CD4-positive, alpha-beta T cell (primary cell): ENCODE measurements around the gene DENND6B. TPM values are rescaled to one million over a fixed set of nuclear protein-coding genes. Genes with fewer than 3 reads are reported as not detected.

ENCODE experiments used
- ATAC-seq: fragments of 200-7000 bp; cut with Tn5 transposase; one replicate; pipeline ENCODE4 v1.10.0; 2022; ENCODE audit warnings: mild to moderate bottlenecking; ENCODE audit not compliant: poor library complexity
- CTCF ChIA-PET: fragments of 350-600 bp; sonication (Branson Sonifier 250); formaldehyde crosslinking; loops from one replicate; lab custom pipeline; 2021; ENCODE audit warnings: antibody characterized with exemption, inconsistent platforms; lab: Charles Lee
- POLR2A ChIA-PET: fragments of 350-600 bp; sonication (Branson Sonifier 250); formaldehyde crosslinking; loops from one replicate; lab custom pipeline; 2021; ENCODE audit warnings: antibody characterized with exemption, inconsistent platforms; lab: Charles Lee
- DNase-seq, 14 experiments: peaks; one replicate each; pipeline ENCODE4 v3.0.0-alpha.2; 2013 to 2020; ENCODE audit warnings: mixed read lengths in 2 of 14
- H3K27ac ChIP-seq, 2 donors: one replicate each; pipeline versions ENCODE4 v1.5.1 to v1.7.0; 2013; ENCODE audit warnings: low read length in 2 of 2, low read depth in 1 of 2, mild to moderate bottlenecking in 1 of 2
- H3K27me3 ChIP-seq, 2 experiments: 1 replicate in 1 of 2; 2 replicates in 1 of 2; pipeline versions ENCODE4 v1.6.1 to v1.7.0; 2013; ENCODE audit warnings: low read length in 2 of 2, control low read depth in 1 of 2, mild to moderate bottlenecking in 1 of 2, moderate library complexity in 1 of 2; ENCODE audit not compliant: insufficient read depth in 2 of 2, control insufficient read depth in 1 of 2
- H3K36me3 ChIP-seq: one replicate; pipeline ENCODE4 v1.6.1; 2013; ENCODE audit warnings: low read length, control low read depth; ENCODE audit not compliant: insufficient read depth
- H3K4me1 ChIP-seq: one replicate; pipeline ENCODE4 v1.6.1; 2013; ENCODE audit warnings: low read length, control low read depth; ENCODE audit not compliant: insufficient read depth
- H3K4me3 ChIP-seq: one replicate; pipeline ENCODE4 v1.5.1; 2013; ENCODE audit warnings: mild to moderate bottlenecking, low read length, moderate library complexity
- H3K9me3 ChIP-seq, 2 experiments: 1 replicate in 1 of 2; 2 replicates in 1 of 2; pipeline versions ENCODE4 v1.6.1 to v1.7.0; 2013; ENCODE audit warnings: low read length in 2 of 2, mild to moderate bottlenecking in 2 of 2, control low read depth in 1 of 2, moderate library complexity in 1 of 2; ENCODE audit not compliant: control insufficient read depth in 1 of 2, insufficient read depth in 1 of 2
- H3K27ac Mint-ChIP-seq: one replicate; pipeline ENCODE4 v1.8.0; 2020; ENCODE audit warnings: mixed read lengths
- H3K27me3 Mint-ChIP-seq: one replicate; pipeline ENCODE4 v1.8.0; 2021; ENCODE audit warnings: mixed read lengths
- H3K36me3 Mint-ChIP-seq: one replicate; pipeline ENCODE4 v1.8.0; 2021; ENCODE audit warnings: low read depth, mixed read lengths
- H3K4me1 Mint-ChIP-seq: one replicate; pipeline ENCODE4 v1.8.0; 2021; ENCODE audit warnings: low read depth, mixed read lengths
- H3K4me3 Mint-ChIP-seq: one replicate; pipeline ENCODE4 v1.8.0; 2020; ENCODE audit warnings: mild to moderate bottlenecking, mixed read lengths
- H3K9me3 Mint-ChIP-seq: one replicate; pipeline ENCODE4 v1.8.0; 2020; ENCODE audit warnings: mixed read lengths
- CTCF ChIP-seq: fragments of 200-600 bp; IDR thresholded peaks from one replicate; pipeline ENCODE4 v1.8.0; 2022; ENCODE audit warnings: antibody characterized with exemption, mild to moderate bottlenecking
- intact Hi-C, 2 experiments: fragments of 100-400 bp; cut with DNase I in 1 of 2; cut with micrococcal nuclease in 1 of 2; formaldehyde crosslinking; loops; one replicate each; pipeline versions ENCODE4 v1.15.1 to v1.9.0; 2023 to 2025; cut with DNase I, micrococcal nuclease
- total RNA-seq, 174 experiments: library from RNA in 2 of 174; stranded (reverse) in 2 of 174; gene quantifications; one replicate each; pipeline ENCODE4 v1.2.3 and lab custom pipeline; 2021 to 2026

The DENND6B gene
- total RNA-seq, 2 experiments from 2014 or later = 1.8 to 1.9 TPM

- H3K27ac ChIP-seq = no peak overlapping the region
- no peak for TF ChIP-seq CTCF
- Mint-ChIP-seq H3K4me3 (no peak overlapping the region), H3K4me1 (peaks cover 27% of the 10 kb centered on the region), H3K27me3 (no peaks in the 10 kb centered on the region), H3K36me3 (peaks cover 40% of the 10 kb centered on the region), H3K27ac (no peak overlapping the region), H3K9me3 (no peaks in the 10 kb centered on the region)
- intact Hi-C loops = no loop called here
- H3K4me1 ChIP-seq = peaks cover 12% of the 10 kb centered on the region
- peaks cover 12% of the 10 kb centered on the region for H3K36me3 ChIP-seq
- ChIA-PET CTCF (no interaction called here), POLR2A (no interaction called here)
- H3K27me3 ChIP-seq = no peaks in the 10 kb centered on the region
- no peak overlapping the region for H3K4me3 ChIP-seq
- ATAC-seq (no peak), DNase-seq (no peak)
- H3K9me3 ChIP-seq = no peaks in the 10 kb centered on the region
These were observed 29.4 kb upstream of the DENND6B start for GRCh38 chr22:50356186-50356585.

- POLR2A ChIA-PET = no interaction called here
These were observed 21.2 kb upstream of the DENND6B start for GRCh38 chr22:50348058-50348457.

GRCh38 chr22:50347157-50347556 is 20.3 kb upstream of the DENND6B start:
- CTCF ChIA-PET = no interaction called here
- peaks cover 5% of the 10 kb centered on the region for H3K4me1 Mint-ChIP-seq
- Histone ChIP-seq H3K36me3 (peaks cover 9% of the 10 kb centered on the region), H3K4me3 (no peak overlapping the region), H3K9me3 (no peaks in the 10 kb centered on the region), H3K4me1 (peaks cover 31% of the 10 kb centered on the region), H3K27me3 (no peaks in the 10 kb centered on the region), H3K27ac (no peak overlapping the region)
- intact Hi-C loops = loop anchor here in 1 of 2 experiments (10.0 kb wide), 1 partner anchor 158 kb away; the partner anchor contains the start of genes LMF2 and NCAPH2
- TF ChIP-seq CTCF = no peak
- H3K36me3 Mint-ChIP-seq = peaks cover 5% of the 10 kb centered on the region
- H3K27ac Mint-ChIP-seq = no peak overlapping the region
- ATAC-seq (no peak), DNase-seq (no peak)
- H3K4me3 Mint-ChIP-seq = no peak overlapping the region
- POLR2A ChIA-PET = no interaction called here
- no peaks in the 10 kb centered on the region for H3K9me3 Mint-ChIP-seq
- H3K27me3 Mint-ChIP-seq = no peaks in the 10 kb centered on the region

More at GRCh38 chr22:50348058-50348457, 21.2 kb upstream of the DENND6B start:
- Mint-ChIP-seq H3K27me3 (no peaks in the 10 kb centered on the region), H3K9me3 (no peaks in the 10 kb centered on the region), H3K36me3 (peaks cover 6% of the 10 kb centered on the region), H3K4me1 (no peaks in the 10 kb centered on the region), H3K4me3 (no peak overlapping the region), H3K27ac (no peak overlapping the region)
- TF ChIP-seq CTCF = no peak
- DNase-seq (no peak), ATAC-seq (no peak)
- Histone ChIP-seq H3K4me1 (peaks cover 23% of the 10 kb centered on the region), H3K9me3 (no peaks in the 10 kb centered on the region), H3K27me3 (no peaks in the 10 kb centered on the region), H3K36me3 (peaks cover 11% of the 10 kb centered on the region), H3K27ac (no peak overlapping the region), H3K4me3 (no peak overlapping the region)
- intact Hi-C loops = loop anchor here in 1 of 2 experiments (10.0 kb wide), 1 partner anchor 157 kb away; the partner anchor contains the start of genes LMF2 and NCAPH2
- CTCF ChIA-PET = no interaction called here
